GM12873 (cell line): ENCODE data around the gene CGB2.
"Not testable (repeated sequence)": the region's sequence is repeated elsewhere in the genome, so short reads cannot be mapped to it uniquely, and the experiment has no call there.

ENCODE experiments used
- TF ChIP-seq, protein P1 (sequence below): IDR thresholded peaks from 2 replicates; pipeline ENCODE4 v1.5.1; 2012; ENCODE audit warnings: low read depth, mild to moderate bottlenecking, moderate library complexity, low read length, control low read depth; ENCODE audit not compliant: insufficient read depth; ENCODE audit errors: missing control alignments

Gene CGB2

DNA sequence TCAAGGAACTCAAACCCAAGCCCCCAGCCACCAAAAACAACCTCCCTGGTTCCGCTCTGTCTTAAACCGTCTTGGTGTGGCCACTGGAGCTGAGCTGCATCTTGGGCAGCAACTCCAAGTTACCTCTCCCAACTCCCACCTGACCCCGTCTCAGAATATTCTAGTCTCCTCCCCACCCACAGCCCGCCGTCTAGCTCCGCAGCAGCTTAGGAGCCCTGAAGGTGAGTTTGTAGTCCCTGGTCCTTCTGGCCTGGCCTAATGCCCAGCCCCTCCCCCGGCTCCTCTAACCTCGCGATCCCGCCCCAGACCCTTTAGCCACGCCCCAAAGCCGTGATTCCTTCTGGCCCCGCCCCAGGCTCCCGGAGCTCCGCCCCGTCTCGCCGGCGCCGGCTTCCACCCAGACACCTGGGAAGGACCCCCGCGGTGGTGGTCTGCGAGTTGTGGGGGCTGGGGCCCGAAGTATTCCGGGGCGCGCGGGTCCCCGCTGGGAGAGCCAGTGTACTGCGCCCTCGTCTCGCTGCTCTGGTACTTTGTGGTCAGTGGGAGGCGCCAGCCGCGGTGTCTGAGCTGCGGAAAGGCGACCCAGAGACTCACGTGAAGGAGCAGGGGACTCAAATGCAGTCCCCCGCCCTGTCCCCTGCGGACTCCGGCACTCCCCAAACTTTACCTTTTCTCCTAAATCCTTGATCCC lies 12.3 kb upstream of the CGB2 start:
- TF ChIP-seq, protein P1, sequence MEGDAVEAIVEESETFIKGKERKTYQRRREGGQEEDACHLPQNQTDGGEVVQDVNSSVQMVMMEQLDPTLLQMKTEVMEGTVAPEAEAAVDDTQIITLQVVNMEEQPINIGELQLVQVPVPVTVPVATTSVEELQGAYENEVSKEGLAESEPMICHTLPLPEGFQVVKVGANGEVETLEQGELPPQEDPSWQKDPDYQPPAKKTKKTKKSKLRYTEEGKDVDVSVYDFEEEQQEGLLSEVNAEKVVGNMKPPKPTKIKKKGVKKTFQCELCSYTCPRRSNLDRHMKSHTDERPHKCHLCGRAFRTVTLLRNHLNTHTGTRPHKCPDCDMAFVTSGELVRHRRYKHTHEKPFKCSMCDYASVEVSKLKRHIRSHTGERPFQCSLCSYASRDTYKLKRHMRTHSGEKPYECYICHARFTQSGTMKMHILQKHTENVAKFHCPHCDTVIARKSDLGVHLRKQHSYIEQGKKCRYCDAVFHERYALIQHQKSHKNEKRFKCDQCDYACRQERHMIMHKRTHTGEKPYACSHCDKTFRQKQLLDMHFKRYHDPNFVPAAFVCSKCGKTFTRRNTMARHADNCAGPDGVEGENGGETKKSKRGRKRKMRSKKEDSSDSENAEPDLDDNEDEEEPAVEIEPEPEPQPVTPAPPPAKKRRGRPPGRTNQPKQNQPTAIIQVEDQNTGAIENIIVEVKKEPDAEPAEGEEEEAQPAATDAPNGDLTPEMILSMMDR, result peak; percentile 12

DNA sequence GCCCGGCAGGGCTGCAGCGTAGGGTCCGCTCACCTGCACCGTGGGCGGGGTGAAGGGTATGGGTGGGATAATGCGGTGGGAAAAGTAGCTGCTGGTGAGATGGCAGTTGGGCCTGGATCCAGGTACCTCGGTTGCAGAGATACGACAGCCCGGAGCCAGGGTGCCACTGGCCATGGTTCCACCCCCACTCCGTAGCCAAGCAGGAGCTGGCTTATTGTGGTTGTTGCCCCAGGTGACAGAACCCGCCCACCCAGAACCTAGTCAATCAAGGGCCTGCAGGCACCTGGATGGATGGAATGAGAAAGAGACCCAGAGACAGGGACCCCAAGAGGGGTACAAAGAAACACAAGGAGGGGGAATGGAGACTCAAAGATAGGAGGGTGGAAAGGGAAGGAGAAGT lies 11.3 kb upstream of the CGB2 start:
- TF ChIP-seq, protein P1, result no peak

DNA sequence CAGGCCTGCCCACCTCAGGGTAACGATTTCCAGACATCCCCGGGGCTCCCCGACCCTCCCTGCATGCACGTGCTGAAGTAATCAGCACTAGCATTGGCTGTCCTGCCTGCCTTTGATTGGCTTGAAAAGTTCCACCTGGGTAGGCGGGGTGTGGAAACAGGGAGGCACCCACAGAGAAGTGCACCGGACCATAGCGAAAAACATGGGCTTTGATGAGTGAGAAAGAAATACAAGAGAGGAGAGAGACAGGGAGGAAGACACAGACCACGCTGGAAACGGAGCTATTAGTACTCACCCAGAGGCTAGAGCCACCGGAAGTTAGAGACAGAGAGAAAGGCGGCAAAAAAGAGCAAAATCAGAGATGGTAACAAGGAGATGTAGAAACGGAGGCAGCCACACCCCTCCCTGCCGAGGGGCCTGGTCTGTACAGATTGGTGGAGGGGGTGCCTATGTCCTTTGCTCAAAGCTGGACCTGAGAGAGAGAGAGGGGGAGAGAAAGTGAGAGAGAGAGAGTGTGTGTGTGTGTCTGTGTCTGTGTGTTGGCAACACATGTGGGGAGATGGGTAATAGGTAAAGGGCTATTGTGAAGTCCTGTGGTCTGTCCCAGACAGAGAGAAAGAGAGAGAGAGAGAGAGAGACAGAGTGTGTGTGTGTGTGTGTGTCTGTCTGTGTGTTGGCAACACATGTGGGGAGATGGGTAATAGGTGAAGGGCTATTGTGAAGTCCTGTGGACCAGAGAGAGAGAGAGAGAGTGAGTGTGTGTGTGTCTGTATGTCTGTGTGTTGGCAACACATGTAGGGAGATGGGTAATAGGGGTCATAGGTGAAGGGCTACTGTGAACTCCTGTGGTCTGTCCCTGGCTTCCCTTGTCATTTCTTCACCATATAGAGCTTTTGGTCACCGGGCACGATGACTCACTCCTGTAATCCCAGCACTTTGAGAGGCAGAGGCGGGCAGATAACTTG lies 10.5 kb upstream of the CGB2 start:
- TF ChIP-seq, protein P1, result no peak

GRCh38 chr19:49022116-49022515 lies 9.6 kb upstream of the CGB2 start:
- TF ChIP-seq, protein P1, result no peak

DNA sequence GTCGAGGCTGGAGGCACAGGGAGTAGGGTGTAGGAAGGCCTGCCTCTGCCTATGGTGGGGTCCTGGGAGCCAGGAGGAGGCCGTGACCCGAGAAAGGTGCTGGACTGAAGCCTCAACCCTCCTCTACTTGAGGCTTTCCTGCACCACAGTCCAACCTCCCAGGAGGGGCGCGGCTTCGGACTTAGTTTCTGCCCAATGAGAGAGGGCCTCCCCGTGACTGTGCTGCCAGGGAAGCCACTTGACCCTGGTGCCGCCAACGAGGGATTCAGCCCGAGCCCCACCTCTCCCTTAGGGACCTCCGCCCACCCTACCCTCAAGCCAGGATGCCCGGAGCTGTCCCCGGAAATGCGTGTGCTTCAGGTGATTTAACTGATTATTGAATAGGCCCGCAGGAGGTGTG lies 7.5 kb upstream of the CGB2 start, which contains the start of gene CGB3:
Gene CGB3 (minus strand): TSS at position 101 of the 400 bp plus-strand sequence. CDS start 362 bp downstream, outside the sequence.
- TF ChIP-seq, protein P1, result not testable (repeated sequence)

DNA sequence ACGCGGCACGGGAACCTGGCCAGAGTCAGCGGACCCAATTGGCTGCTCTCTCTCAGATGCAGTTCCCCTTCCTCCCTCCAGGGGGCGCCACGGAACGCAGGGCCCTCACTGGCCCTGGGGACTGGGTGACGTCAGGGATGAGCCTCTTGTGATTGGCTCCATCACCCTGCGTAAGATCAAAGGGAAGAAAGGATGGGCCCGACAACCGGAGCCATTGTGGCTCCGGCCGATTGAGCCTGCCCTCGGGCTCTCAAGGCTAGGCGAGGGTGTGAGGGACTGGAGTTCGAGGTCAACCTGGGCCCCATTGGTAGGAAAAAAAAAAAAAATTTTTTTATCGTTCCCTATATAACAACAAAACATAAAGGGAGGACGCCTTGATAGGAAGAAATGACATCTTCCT lies 5.1 kb downstream of the CGB2 start, which contains the start of gene CGB1:
Gene CGB1 (minus strand): TSS at position 81 of the 400 bp plus-strand sequence. CDS start 184 bp downstream, outside the sequence.
- TF ChIP-seq, protein P1, result peak; percentile 68

- TF ChIP-seq, protein P1, result no peak
These were observed 10.5 kb downstream of the CGB2 start for GRCh38 chr19:49042177-49042576.
